GM12878 (cell line): ENCODE measurements around the gene ZDHHC14. TPM values are rescaled to one million over a fixed set of nuclear protein-coding genes. Genes with fewer than 3 reads are reported as not detected.

ENCODE experiments used
- GATAD2B ChIP-seq: fragments of 450-650 bp; conservative IDR thresholded peaks from 2 replicates; pipeline ENCODE4 v1.6.1; 2017; ENCODE audit warnings: low read depth, mild to moderate bottlenecking, moderate library complexity
- IKZF1 ChIP-seq: fragments of 450-650 bp; conservative IDR thresholded peaks from 2 replicates; pipeline ENCODE4 v1.6.1; 2017; ENCODE audit warnings: antibody characterized with exemption, mild to moderate bottlenecking
- JUNB ChIP-seq: IDR thresholded peaks from 2 replicates; pipeline ENCODE4 v1.6.1; 2016; ENCODE audit warnings: antibody characterized with exemption, mild to moderate bottlenecking
- NFIC ChIP-seq: IDR thresholded peaks from 2 replicates; pipeline ENCODE4 v1.6.1; 2012; ENCODE audit warnings: low read depth, mild to moderate bottlenecking, inconsistent platforms, low read length, moderate library complexity
- PKNOX1 ChIP-seq: fragments of 450-650 bp; IDR thresholded peaks from 2 replicates; pipeline ENCODE4 v1.6.1; 2016; ENCODE audit warnings: mild to moderate bottlenecking
- PRDM15 ChIP-seq: fragments of 450-650 bp; formaldehyde crosslinking; IDR thresholded peaks from 2 replicates; pipeline ENCODE4 v1.4.0; 2020; ENCODE audit warnings: mild to moderate bottlenecking, moderate library complexity
- SKIL ChIP-seq: fragments of 450-650 bp; IDR thresholded peaks from 2 replicates; pipeline ENCODE4 v1.6.1; 2017; ENCODE audit warnings: mild to moderate bottlenecking, low read depth, inconsistent platforms; ENCODE audit not compliant: poor library complexity, severe bottlenecking
- STAT1 ChIP-seq: fragments of 450-650 bp; conservative IDR thresholded peaks from 2 replicates; pipeline ENCODE4 v1.6.1; 2014; ENCODE audit warnings: antibody characterized with exemption, mild to moderate bottlenecking
- ZNF207 ChIP-seq: fragments of 450-650 bp; IDR thresholded peaks from 2 replicates; pipeline ENCODE4 v1.6.1; 2014; ENCODE audit warnings: antibody characterized with exemption, mild to moderate bottlenecking, borderline replicate concordance
- ZNF274 ChIP-seq: IDR thresholded peaks from one replicate; pipeline ENCODE4 v1.8.0; 2011; ENCODE audit not compliant: insufficient read length, insufficient read depth
- polyA plus RNA-seq, 11 experiments: library from polyadenylated mRNA; depleted of rRNA in 4 of 11; unstranded in 6 of 11; stranded (reverse) in 5 of 11; fragments of >200 nt; fragmentation: Nextera tagmentation in 4 of 11; fragmentation: Illumina TruSeq in 1 of 11; extraction: Ambion mirVana in 4 of 11; extraction: Trizol in 1 of 11; gene quantifications; 1 replicate in 1 of 11; 2 replicates in 10 of 11; pipeline versions ENCODE4 v1.2.1 to v1.2.3, GENCODE V29; 2011 to 2016; ENCODE audit warnings: inconsistent platforms in 2 of 11, missing spikeins in 2 of 11, low read depth in 1 of 11
- total RNA-seq, 4 experiments: library from RNA; depleted of rRNA in 3 of 4; stranded (reverse); fragments of >200 nt in 3 of 4; fragmentation: Illumina TruSeq in 1 of 4; extraction: Trizol in 1 of 4; gene quantifications; 2 replicates each; pipeline versions ENCODE4 v1.2.1 to v1.2.3, GENCODE V29; 2013 to 2021

ZDHHC14 gene
- total and polyA plus RNA-seq, 10 of the 15 experiments (the other 5 are each of a cell fraction or from before 2014, with no cell fraction given), result 0.15 to 16.0 (median 0.76) TPM; not detected in 1

- TF ChIP-seq ZNF207 (no peak), NFIC (no peak), PRDM15 (CRISPR knock-in tag) (no peak), GATAD2B (no peak), PKNOX1 (no peak), IKZF1 (no peak), ZNF274 (no peak), JUNB (no peak), STAT1 (no peak), SKIL (no peak)
- TF ChIP-seq, all 136 proteins: peak for 0
Measured at GRCh38 chr6:157468574-157468973, 87.6 kb downstream of the ZDHHC14 start (continued).
